ENCODE results near the gene GPR75.

DNA sequence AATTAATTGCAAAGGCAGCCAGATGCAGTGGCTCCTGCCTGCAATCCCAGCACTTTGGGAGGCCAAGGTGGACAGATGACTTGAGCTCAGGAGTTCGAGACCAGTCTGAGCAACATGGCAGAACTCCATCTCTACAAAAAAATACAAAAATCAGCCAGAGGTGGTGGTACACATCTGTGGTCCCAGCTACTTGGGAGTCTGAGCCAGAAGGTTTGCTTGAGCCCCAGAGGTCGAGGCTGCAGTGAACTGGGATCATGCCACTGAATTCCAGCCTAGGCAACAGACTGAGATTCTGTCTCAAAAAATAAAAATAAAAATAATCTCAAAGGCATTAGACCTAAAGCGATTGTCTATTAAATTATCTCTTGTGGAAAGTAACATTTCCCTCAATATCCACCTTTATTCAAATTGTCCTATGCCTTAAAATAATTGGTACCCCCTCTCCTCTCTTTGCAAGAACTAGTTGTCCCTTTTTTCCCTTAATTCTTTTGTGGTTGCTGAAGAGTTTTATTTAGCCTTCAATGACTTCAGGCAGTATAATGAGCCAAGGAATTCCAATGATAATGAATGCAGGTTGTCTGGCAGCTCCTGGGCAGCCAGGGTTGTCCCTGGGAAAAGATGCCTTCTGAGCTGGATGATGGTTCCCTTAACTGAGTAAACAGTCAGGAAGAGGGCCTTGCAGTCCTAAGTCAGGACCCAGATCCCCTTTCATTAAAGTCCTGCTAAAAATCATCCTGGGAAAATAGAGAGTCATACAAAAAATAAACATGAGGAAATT, 32.2 kb downstream of the GPR75 start:
- TF ChIP-seq, protein P1, sequence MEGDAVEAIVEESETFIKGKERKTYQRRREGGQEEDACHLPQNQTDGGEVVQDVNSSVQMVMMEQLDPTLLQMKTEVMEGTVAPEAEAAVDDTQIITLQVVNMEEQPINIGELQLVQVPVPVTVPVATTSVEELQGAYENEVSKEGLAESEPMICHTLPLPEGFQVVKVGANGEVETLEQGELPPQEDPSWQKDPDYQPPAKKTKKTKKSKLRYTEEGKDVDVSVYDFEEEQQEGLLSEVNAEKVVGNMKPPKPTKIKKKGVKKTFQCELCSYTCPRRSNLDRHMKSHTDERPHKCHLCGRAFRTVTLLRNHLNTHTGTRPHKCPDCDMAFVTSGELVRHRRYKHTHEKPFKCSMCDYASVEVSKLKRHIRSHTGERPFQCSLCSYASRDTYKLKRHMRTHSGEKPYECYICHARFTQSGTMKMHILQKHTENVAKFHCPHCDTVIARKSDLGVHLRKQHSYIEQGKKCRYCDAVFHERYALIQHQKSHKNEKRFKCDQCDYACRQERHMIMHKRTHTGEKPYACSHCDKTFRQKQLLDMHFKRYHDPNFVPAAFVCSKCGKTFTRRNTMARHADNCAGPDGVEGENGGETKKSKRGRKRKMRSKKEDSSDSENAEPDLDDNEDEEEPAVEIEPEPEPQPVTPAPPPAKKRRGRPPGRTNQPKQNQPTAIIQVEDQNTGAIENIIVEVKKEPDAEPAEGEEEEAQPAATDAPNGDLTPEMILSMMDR (conservative IDR thresholded peaks at IDR 0.05): no peak
- TF ChIP-seq ZFX (IDR thresholded peaks at IDR 0.05): no peak

Measured in C4-2B (cell line).